ENCODE results near the gene HOXB3. TPM values are rescaled to one million over a fixed set of nuclear protein-coding genes. Genes with fewer than 3 reads are reported as not detected.

The HOXB3 gene
- total and polyA plus RNA-seq, 2 of the 13 experiments (the other 11 are each of a cell fraction or from before 2014, with no cell fraction given), result not detected

DNA sequence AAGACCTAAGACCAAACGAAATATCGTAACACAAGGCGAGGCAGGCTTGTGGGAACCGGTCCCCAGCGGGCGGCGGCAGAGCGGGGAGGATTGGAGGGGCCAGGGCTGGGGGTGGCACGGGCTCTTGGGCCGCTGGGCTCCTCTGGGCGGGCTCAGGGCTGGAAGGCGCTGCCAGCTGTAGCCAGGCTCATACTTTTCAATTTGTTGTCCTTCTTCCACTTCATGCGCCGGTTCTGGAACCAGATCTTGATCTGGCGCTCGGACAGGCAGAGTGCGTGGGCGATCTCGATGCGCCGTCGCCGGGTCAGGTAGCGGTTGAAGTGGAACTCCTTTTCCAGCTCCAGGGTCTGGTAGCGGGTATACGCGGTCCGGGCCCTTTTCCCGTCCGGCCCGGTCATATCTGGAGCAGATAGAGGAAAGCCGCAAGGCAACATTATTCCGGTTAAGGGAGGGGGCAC, 2.0 kb upstream of the HOXB3 start (continued):
- TF ChIP-seq, protein P1, sequence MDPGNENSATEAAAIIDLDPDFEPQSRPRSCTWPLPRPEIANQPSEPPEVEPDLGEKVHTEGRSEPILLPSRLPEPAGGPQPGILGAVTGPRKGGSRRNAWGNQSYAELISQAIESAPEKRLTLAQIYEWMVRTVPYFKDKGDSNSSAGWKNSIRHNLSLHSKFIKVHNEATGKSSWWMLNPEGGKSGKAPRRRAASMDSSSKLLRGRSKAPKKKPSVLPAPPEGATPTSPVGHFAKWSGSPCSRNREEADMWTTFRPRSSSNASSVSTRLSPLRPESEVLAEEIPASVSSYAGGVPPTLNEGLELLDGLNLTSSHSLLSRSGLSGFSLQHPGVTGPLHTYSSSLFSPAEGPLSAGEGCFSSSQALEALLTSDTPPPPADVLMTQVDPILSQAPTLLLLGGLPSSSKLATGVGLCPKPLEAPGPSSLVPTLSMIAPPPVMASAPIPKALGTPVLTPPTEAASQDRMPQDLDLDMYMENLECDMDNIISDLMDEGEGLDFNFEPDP (CRISPR knock-in tag; conservative IDR thresholded peaks at IDR 0.05), result no peak
- TF ChIP-seq REXO4 (CRISPR knock-in tag; IDR thresholded peaks at IDR 0.05; ENCODE audit: borderline replicate concordance) (no peak), SATB2 (CRISPR knock-in tag; IDR thresholded peaks at IDR 0.05) (no peak), ZBTB38 (CRISPR knock-in tag; IDR thresholded peaks at IDR 0.05) (no peak), NFKB2 (CRISPR knock-in tag; IDR thresholded peaks at IDR 0.05; ENCODE audit: borderline replicate concordance) (no peak)

- intact Hi-C loops (cut with micrococcal nuclease; ENCODE audit: unreplicated experiment) (no loop called here), in situ Hi-C loops (cut with HindIII; ENCODE audit: extremely low pct_ligation_motif_present, low pct_unique_long_range_greater_than_20kb) (no loop called here)
- Histone ChIP-seq H3K4me3 (replicated peaks in 1 of 3; ENCODE audit: insufficient read depth in 1 of 3, low read depth in 2 of 3, low read length in 3 of 3) (no peak overlapping the region), H2AFZ (ENCODE audit: low read length) (no peak overlapping the region), H3K9me3 (ENCODE audit: low read length) (no peaks in the 10 kb centered on the region), H3K36me3 (replicated peaks in 1 of 2; ENCODE audit: control insufficient read depth in 1 of 2, insufficient read depth in 2 of 2, low read length in 2 of 2) (no peaks in the 10 kb centered on the region), H3K4me2 (ENCODE audit: low read depth, low read length) (no peak overlapping the region), H4K20me1 (ENCODE audit: insufficient read depth, low read length) (no peaks in the 10 kb centered on the region; the same call in 1 of the 2 replicates), H3K79me2 (ENCODE audit: insufficient read depth, low read length) (no peaks in the 10 kb centered on the region), H3K4me1 (ENCODE audit: insufficient read depth, low read length) (0 out of 2 replicates have a peak, but pooled peaks cover 6% of the 10 kb centered on the region), H3K27me3 (ENCODE audit: control insufficient read depth in 1 of 2, insufficient read depth in 2 of 2, low read length in 2 of 2) (peaks cover 38 to 91% of the 10 kb centered on the region in 2 experiments), H3K9ac (ENCODE audit: insufficient read depth, low read depth, low read length) (no peak overlapping the region), H3K27ac (ENCODE audit: extremely low read length, insufficient read depth, low read length) (no peak overlapping the region)
- 28% methylated on average over 10 of the region's 10 CpGs for WGBS (ENCODE audit: low lambda C conversion rate)
- BruUV-seq (replicated peaks), result no TSS peak
- ATAC-seq, result no peak
- ChIA-PET CTCF (ENCODE audit: low intra/inter-chr PET ratio, low total read pairs) (no interaction called here), POLR2A (no interaction called here)
- no peak for FAIRE-seq
- DNase-seq (ENCODE audit: low spot score), result no peak
- no peak for TF ChIP-seq NAIF1 (CRISPR knock-in tag; IDR thresholded peaks at IDR 0.05; ENCODE audit: borderline replicate concordance)
- TF ChIP-seq SETDB1 (CRISPR knock-in tag; IDR thresholded peaks at IDR 0.05; ENCODE audit: borderline replicate concordance), result no peak
- no peak for TF ChIP-seq HOXA7 (CRISPR knock-in tag; IDR thresholded peaks at IDR 0.05)
- TF ChIP-seq MZF1 (CRISPR knock-in tag; IDR thresholded peaks at IDR 0.05; ENCODE audit: borderline replicate concordance), result no peak
- no peak for TF ChIP-seq ZBTB8A (CRISPR knock-in tag; IDR thresholded peaks at IDR 0.05; ENCODE audit: borderline replicate concordance, low read depth)
- TF ChIP-seq, protein P2, sequence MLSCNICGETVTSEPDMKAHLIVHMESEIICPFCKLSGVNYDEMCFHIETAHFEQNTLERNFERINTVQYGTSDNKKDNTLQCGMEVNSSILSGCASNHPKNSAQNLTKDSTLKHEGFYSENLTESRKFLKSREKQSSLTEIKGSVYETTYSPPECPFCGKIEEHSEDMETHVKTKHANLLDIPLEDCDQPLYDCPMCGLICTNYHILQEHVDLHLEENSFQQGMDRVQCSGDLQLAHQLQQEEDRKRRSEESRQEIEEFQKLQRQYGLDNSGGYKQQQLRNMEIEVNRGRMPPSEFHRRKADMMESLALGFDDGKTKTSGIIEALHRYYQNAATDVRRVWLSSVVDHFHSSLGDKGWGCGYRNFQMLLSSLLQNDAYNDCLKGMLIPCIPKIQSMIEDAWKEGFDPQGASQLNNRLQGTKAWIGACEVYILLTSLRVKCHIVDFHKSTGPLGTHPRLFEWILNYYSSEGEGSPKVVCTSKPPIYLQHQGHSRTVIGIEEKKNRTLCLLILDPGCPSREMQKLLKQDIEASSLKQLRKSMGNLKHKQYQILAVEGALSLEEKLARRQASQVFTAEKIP (CRISPR knock-in tag; IDR thresholded peaks at IDR 0.05; ENCODE audit: borderline replicate concordance), result no peak
- no peak for TF ChIP-seq ZNF577 (CRISPR knock-in tag; IDR thresholded peaks at IDR 0.05; ENCODE audit: borderline replicate concordance, low read depth)
- TF ChIP-seq NCOA1 (CRISPR knock-in tag; IDR thresholded peaks at IDR 0.05), result no peak
- no peak for TF ChIP-seq FOXA1 (IDR thresholded peaks at IDR 0.05)
- TF ChIP-seq FOXA1 (CRISPR knock-in tag; IDR thresholded peaks at IDR 0.05), result no peak
- TF ChIP-seq KDM5A (IDR thresholded peaks at IDR 0.05; ENCODE audit: borderline replicate concordance, low read length), result no peak
- TF ChIP-seq SUZ12 (IDR thresholded peaks at IDR 0.05; ENCODE audit: low read depth, low read length), result no peak
- TF ChIP-seq ZNF430 (CRISPR knock-in tag; IDR thresholded peaks at IDR 0.05), result no peak
- no peak for TF ChIP-seq ZNF432 (CRISPR knock-in tag; IDR thresholded peaks at IDR 0.05; ENCODE audit: borderline replicate concordance)
Observed at GRCh38 chr17:48591255-48592056, 1.4 kb upstream of the HOXB3 start.
